Tibial nerve (tissue), 4 donors: ENCODE results near the gene RNF208.

Source experiments
- CTCF ChIP-seq, 5 experiments: fragments of 200-600 bp in 3 of 5; fragments of 450-650 bp in 2 of 5; sonication (generic) in 3 of 5; IDR thresholded peaks; one replicate each; pipeline ENCODE4 v1.5.1; 2016 to 2019; ENCODE audit warnings: antibody characterized with exemption in 5 of 5, mild to moderate bottlenecking in 3 of 5, moderate library complexity in 2 of 5
- EP300 ChIP-seq, 2 donors: sonication (generic); formaldehyde crosslinking; IDR thresholded peaks; one replicate each; pipeline ENCODE4 v1.6.1; 2017; ENCODE audit warnings: antibody characterized with exemption in 2 of 2, mild to moderate bottlenecking in 1 of 2

- TF ChIP-seq CTCF (IDR thresholded peaks at IDR 0.05) (no peak), EP300 (IDR thresholded peaks at IDR 0.05) (no peak)
Observed at GRCh38 chr9:137191691-137192447, 30.2 kb downstream of the RNF208 start.
